Panc1 (cell line): Measurements from ENCODE around the gene BBX. TPM values are rescaled to one million over a fixed set of nuclear protein-coding genes. Genes with fewer than 3 reads are reported as not detected.

ENCODE experiments used
- ATAC-seq: fragments of 200-7000 bp; cut with Tn5 transposase; 2 replicates; pipeline ENCODE4 v1.9.1; 2020; ENCODE audit warnings: mild to moderate bottlenecking, moderate library complexity
- BruUV-seq: library from RNA; stranded (reverse); fragments of 400-500 nt; replicated peaks from 2 replicates; lab custom pipeline; 2021; lab: Mats Ljungman, UMichigan
- CTCF ChIA-PET: fragments of 300-600 bp; sonication (Branson Sonifier 250); formaldehyde crosslinking; loops from one replicate; lab custom pipeline; 2022; ENCODE audit warnings: antibody characterized with exemption; lab: Charles Lee
- POLR2A ChIA-PET: fragments of 300-600 bp; sonication (Branson Sonifier 250); formaldehyde crosslinking; loops from one replicate; lab custom pipeline; 2022; ENCODE audit warnings: antibody characterized with exemption; lab: Charles Lee
- DNase-seq: peaks from one replicate; pipeline ENCODE4 v3.0.0-alpha.2; 2010; ENCODE audit warnings: low read depth, low spot score
- H3K27ac ChIP-seq: 2 replicates; pipeline ENCODE4 v1.5.1; 2011; ENCODE audit warnings: mild to moderate bottlenecking, low read length, inconsistent platforms
- H3K27me3 ChIP-seq: fragments of 200-500 bp; sonication (Bioruptor generic); 2 replicates; pipeline ENCODE4 v1.6.0; 2014; ENCODE audit warnings: low read length, inconsistent platforms; ENCODE audit not compliant: control insufficient read depth, insufficient read depth
- H3K36me3 ChIP-seq: fragments of 200-500 bp; sonication (Bioruptor generic); 2 replicates; pipeline ENCODE4 v1.5.1; 2014; ENCODE audit warnings: inconsistent platforms, mild to moderate bottlenecking, low read length, moderate library complexity; ENCODE audit not compliant: control insufficient read depth, insufficient read depth
- H3K4me1 ChIP-seq: 2 replicates; pipeline ENCODE4 v1.5.1; 2011; ENCODE audit warnings: inconsistent platforms, mild to moderate bottlenecking, low read length, moderate library complexity; ENCODE audit not compliant: control insufficient read depth, insufficient read depth
- H3K4me3 ChIP-seq, 2 experiments: 2 replicates each; pipeline ENCODE4 v1.5.1; 2011 to 2012; ENCODE audit warnings: low read depth in 2 of 2, low read length in 2 of 2, mild to moderate bottlenecking in 2 of 2, inconsistent platforms in 1 of 2, moderate library complexity in 1 of 2
- H3K9me3 ChIP-seq: fragments of 200-500 bp; sonication (Bioruptor generic); 2 replicates; pipeline ENCODE4 v1.5.1; 2014; ENCODE audit warnings: low read depth, mild to moderate bottlenecking, inconsistent platforms, low read length, moderate library complexity; ENCODE audit not compliant: control insufficient read depth, insufficient read depth
- POLR2AphosphoS5 ChIP-seq: IDR thresholded peaks from 2 replicates; pipeline ENCODE4 v1.6.1; 2012; ENCODE audit warnings: mild to moderate bottlenecking, low read depth, low read length, moderate library complexity
- SIN3A ChIP-seq: IDR thresholded peaks from 2 replicates; pipeline ENCODE4 v1.6.1; 2012; ENCODE audit warnings: low read depth, mild to moderate bottlenecking, low read length, moderate library complexity, borderline replicate concordance; ENCODE audit not compliant: insufficient read depth
- TCF7L2 ChIP-seq: IDR thresholded peaks from 2 replicates; pipeline ENCODE4 v1.6.1; 2011; ENCODE audit warnings: mild to moderate bottlenecking, low read depth, low read length, inconsistent platforms
- in situ Hi-C: cut with HindIII; loops from 2 replicates; pipeline ENCODE4 v1.10.0; 2016; ENCODE audit warnings: low sequenced_read_pairs, low pct_unique_long_range_greater_than_20kb
- intact Hi-C: fragments of 100-400 bp; cut with micrococcal nuclease; formaldehyde crosslinking; loops from one replicate; pipeline ENCODE4 v1.10.0; 2022; ENCODE audit not compliant: unreplicated experiment
- total RNA-seq: library from RNA; stranded (reverse); gene quantifications from one replicate; pipeline ENCODE4 v1.2.1, GENCODE V29; 2021; ENCODE audit not compliant: unreplicated experiment
- TF ChIP-seq, protein P1 (sequence below): fragments of 450-650 bp; IDR thresholded peaks from 2 replicates; pipeline ENCODE4 v1.5.1; 2017; ENCODE audit warnings: mild to moderate bottlenecking
- TF ChIP-seq, protein P2 (sequence below), 2 experiments: IDR thresholded peaks; 2 replicates each; pipeline ENCODE4 v1.6.1; 2011 to 2012; ENCODE audit warnings: low read depth in 2 of 2, control low read depth in 1 of 2, low read length in 1 of 2, mild to moderate bottlenecking in 1 of 2, moderate library complexity in 1 of 2; ENCODE audit not compliant: insufficient read depth in 1 of 2

The BBX gene
- total RNA-seq, 1 experiment from 2014 or later, result 28.5 TPM

DNA sequence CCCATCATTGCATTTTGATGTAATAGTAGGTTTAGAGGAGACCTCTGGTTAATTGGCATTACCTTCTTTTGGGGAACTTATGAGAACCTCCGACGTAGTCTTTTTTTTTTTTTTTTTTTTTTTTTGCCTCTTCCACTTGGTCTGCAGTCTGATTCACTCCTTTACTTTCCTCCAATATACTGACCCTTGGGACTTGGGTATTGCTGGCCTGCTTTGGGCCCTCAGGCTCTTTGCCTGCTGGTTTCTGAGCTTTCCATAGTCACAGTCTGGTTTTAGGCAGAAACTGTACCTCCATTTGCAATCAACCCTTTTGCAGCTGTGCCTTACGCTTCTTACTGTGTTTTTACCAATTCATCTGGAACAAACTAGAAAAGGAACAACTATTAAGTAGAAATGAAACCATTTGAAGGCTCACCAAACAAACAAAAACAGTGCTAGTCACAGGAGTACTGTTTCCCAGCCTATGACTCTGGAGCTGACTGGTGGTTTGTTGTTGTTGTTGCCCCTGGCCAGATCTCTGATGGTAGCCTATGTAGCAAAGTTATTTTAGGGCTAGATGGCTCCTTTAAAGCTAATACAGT lies 272.8 kb downstream of the BBX start:
- H3K4me1 ChIP-seq, result no peaks in the 10 kb centered on the region
- CTCF ChIA-PET, result no interaction called here
- H3K27me3 ChIP-seq, result no peaks in the 10 kb centered on the region
- no peak for DNase-seq
- TF ChIP-seq, protein P1, sequence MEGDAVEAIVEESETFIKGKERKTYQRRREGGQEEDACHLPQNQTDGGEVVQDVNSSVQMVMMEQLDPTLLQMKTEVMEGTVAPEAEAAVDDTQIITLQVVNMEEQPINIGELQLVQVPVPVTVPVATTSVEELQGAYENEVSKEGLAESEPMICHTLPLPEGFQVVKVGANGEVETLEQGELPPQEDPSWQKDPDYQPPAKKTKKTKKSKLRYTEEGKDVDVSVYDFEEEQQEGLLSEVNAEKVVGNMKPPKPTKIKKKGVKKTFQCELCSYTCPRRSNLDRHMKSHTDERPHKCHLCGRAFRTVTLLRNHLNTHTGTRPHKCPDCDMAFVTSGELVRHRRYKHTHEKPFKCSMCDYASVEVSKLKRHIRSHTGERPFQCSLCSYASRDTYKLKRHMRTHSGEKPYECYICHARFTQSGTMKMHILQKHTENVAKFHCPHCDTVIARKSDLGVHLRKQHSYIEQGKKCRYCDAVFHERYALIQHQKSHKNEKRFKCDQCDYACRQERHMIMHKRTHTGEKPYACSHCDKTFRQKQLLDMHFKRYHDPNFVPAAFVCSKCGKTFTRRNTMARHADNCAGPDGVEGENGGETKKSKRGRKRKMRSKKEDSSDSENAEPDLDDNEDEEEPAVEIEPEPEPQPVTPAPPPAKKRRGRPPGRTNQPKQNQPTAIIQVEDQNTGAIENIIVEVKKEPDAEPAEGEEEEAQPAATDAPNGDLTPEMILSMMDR, result no peak
- TF ChIP-seq POLR2AphosphoS5 (no peak), SIN3A (no peak), TCF7L2 (no peak)
- TF ChIP-seq, protein P2, sequence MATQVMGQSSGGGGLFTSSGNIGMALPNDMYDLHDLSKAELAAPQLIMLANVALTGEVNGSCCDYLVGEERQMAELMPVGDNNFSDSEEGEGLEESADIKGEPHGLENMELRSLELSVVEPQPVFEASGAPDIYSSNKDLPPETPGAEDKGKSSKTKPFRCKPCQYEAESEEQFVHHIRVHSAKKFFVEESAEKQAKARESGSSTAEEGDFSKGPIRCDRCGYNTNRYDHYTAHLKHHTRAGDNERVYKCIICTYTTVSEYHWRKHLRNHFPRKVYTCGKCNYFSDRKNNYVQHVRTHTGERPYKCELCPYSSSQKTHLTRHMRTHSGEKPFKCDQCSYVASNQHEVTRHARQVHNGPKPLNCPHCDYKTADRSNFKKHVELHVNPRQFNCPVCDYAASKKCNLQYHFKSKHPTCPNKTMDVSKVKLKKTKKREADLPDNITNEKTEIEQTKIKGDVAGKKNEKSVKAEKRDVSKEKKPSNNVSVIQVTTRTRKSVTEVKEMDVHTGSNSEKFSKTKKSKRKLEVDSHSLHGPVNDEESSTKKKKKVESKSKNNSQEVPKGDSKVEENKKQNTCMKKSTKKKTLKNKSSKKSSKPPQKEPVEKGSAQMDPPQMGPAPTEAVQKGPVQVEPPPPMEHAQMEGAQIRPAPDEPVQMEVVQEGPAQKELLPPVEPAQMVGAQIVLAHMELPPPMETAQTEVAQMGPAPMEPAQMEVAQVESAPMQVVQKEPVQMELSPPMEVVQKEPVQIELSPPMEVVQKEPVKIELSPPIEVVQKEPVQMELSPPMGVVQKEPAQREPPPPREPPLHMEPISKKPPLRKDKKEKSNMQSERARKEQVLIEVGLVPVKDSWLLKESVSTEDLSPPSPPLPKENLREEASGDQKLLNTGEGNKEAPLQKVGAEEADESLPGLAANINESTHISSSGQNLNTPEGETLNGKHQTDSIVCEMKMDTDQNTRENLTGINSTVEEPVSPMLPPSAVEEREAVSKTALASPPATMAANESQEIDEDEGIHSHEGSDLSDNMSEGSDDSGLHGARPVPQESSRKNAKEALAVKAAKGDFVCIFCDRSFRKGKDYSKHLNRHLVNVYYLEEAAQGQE (IDR thresholded peaks at IDR 0.05; ENCODE audit: insufficient read depth in 1 of 2, low read depth in 2 of 2, low read length in 1 of 2), result no peak
- no peak overlapping the region for H3K27ac ChIP-seq
- POLR2A ChIA-PET, result no interaction called here
- in situ Hi-C loops (no loop called here), intact Hi-C loops (no loop called here)
- BruUV-seq, result no TSS peak
- ATAC-seq, result no peak
- H3K36me3 ChIP-seq, result no peaks in the 10 kb centered on the region
- H3K9me3 ChIP-seq, result no peaks in the 10 kb centered on the region
- H3K4me3 ChIP-seq, result no peak overlapping the region

DNA sequence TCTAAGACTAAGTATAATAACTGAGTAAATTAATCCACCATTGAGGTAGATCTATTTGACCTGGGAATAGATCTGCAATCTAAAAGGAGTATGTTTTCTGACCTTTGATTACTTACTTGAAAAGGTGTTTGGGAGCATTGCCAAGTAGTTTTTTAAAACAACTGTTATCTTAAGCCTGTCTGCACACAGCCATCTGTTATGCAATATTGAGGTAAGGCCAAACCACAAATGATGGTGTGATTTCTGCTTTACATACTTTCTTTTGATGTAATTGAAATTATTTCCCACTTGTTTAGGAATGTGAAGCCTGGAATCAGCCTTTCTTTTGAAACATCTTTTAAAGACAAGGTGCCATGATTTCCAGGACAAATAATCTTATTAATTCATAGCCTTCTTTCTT lies 274.0 kb downstream of the BBX start:
- ChIA-PET CTCF (no interaction called here), POLR2A (no interaction called here)
- TF ChIP-seq, protein P1, result no peak
- TF ChIP-seq TCF7L2, result no peak
- TF ChIP-seq POLR2AphosphoS5, result no peak
- TF ChIP-seq, protein P2 (IDR thresholded peaks at IDR 0.05; ENCODE audit: insufficient read depth in 1 of 2, low read depth in 2 of 2, low read length in 1 of 2), result no peak
- TF ChIP-seq SIN3A, result no peak
- Histone ChIP-seq H3K4me1 (no peaks in the 10 kb centered on the region), H3K27ac (no peak overlapping the region), H3K9me3 (no peaks in the 10 kb centered on the region), H3K27me3 (no peaks in the 10 kb centered on the region), H3K4me3 (no peak overlapping the region), H3K36me3 (no peaks in the 10 kb centered on the region)
- BruUV-seq, result no TSS peak
- in situ Hi-C loops, result no loop called here
- ATAC-seq (no peak), DNase-seq (no peak)
- intact Hi-C loops, result no loop called here
